ENCODE measurements around the gene RAB3B.
A peak's percentile ranks its signal among the peaks of the same experiment; 100 is the strongest.
"Not testable (repeated sequence)": the region's sequence is repeated elsewhere in the genome, so short reads cannot be mapped to it uniquely, and the experiment has no call there.

RAB3B gene

DNA sequence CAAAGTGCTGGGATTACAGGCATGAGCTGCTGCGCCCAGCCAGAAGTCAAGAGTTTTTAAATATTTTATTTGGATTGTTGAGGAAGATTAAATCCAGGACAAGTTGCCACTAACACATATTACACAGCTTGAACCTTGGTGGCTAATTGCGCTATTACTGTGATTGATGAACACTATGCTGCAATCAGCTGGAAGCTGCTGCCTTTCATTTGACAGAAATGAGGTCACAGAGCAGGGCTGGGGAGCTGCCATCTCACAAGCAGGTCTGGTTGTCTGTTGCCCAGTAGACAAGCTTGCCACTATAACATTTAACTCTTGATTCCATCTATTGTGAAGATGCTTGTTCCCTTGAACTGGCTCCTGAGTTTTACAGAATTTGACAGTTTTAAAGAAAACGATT lies 74.5 kb downstream of the RAB3B start:
- no peak for DNase-seq

DNA sequence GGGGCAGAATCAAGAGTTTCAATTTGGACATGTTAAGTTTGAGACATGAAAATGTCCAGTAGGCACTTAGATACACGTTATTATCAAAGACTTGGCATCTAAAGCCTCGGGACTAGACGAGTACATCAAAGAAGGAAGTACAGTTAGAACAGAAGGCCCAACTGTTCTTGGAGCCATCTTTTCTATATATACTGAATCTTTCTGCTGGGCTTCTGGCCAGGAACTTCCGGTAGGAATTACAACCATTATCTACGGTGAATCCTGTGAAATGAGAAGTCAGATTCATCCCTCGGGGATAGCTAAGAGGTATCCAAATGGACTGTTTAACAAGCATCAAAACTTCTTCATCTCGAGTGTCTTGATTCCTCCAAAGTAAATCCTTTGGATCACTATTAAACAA lies 77.6 kb downstream of the RAB3B start:
- DNase-seq, result no peak

DNA sequence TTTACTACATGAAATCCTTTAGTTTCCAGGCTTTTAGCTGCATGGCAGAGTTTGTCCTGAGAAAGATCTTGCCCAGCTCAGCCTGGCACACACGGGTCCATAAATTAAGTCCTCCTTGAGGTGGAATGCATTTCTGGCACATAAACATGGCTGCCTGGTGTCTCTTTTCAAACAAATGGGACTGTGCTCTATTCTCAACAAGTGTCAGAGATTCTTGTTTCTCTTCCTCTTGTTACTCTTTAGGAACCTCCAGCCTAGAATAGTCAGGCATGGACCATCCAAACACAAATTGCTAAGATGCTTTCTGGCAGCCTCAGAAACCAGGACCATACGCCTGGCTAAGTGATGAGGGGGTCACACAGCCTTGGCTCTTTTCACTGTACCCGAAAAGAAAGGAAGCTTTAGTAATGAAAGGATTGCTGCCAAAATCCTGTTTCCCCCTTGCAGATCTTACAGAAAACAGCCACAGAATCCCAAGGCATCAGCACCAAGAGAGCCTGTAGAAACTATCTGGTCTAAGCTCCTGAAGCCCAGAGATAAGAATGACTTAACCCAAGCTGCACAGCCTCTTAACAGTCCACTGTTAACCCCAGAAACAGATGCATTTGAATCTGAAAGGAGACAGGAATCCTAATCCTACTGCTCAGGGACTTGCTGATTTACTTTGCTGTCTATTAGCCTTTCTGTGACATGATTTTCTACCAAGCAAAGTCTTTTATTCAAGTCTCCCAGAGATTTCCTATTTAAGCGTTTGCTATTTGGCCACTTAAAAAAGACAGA lies 80.1 kb downstream of the RAB3B start:
- DNase-seq, result no peak

DNA sequence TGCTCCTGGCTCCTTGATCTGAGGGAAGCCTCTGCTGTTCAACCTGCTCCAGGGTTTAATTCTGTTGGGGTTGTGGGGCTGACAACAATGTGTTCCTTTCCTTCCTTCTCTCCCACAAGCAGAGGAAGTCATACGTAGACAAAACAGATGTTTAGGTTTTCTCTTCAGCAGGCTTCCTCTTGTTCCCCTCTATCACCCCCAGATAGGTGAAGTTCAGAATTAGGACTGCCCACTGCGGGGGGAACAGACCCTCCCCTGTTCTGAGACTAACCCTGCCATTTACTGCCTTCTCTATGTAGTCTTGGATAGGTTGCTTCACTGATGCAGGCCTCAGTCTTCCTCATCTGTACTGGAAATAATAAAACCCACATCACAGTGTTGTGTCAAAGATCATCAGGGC lies 82.0 kb downstream of the RAB3B start:
- no peak for DNase-seq

DNA sequence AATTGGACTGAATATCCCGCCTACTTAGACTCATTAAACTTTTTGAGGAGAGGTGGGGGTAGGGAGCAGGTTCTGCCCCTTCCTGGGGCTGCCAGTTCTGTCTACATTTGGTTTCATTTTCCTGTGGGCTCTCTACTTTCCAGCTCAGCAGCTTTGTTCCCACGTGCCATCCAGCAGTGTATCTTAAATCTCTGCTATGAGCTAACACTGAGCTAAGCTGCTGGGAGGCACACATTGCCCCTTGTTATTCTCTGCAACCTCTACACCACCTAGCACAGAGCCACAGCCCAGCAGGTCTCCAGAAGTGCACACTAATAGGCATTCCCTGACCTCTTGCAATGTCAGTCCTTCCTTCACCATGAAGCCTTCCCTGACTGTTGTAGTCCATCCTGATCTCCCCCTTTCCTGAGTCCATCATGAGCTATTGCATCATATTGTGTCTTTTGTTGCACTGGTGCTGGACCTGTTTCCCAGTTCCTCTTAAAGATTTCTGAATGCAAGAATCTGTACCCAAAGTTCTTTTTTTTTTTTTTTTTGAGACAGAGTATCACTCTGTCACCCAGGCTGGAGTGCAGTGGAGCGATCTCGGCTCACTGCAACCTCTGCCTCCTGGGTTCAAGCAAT lies 83.3 kb downstream of the RAB3B start:
- DNase-seq, result peak; percentile 8

DNA sequence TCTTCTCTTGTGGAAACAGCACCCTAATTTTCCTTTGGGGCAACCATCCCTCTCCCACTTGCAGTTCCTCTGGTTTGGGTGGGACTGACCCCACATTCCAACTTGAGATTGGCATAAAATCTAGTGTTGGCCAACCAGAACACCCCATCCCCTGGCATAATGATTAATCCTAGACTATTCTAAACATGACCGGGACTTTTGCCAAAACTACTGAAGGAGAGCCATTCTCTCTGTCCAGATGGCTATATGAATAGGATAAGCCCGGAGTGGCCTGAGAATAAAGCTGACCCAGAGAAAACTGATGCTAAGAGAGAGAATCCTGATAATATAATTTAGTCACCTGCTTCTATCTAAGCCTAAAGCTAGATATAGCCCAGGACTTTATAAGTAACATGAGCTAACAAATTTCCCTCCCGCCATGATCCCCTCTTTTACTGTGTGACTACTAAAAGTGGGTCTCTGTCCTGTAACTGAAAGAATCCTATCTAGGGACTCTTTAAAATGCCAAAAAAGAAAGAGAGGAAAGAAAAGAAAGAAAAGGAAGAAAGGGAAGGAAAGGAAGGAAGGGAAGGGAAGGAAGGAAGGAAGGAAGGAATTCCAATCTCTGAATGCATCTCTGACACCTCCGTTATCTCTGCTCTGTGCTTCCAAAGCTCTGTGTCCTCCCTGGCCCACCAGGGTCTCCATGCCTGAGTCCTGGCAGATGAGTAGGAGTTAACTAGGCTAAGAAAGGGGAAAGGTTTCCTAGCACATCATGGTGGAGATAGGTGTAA lies 84.0 kb downstream of the RAB3B start:
- DNase-seq, result no peak

DNA sequence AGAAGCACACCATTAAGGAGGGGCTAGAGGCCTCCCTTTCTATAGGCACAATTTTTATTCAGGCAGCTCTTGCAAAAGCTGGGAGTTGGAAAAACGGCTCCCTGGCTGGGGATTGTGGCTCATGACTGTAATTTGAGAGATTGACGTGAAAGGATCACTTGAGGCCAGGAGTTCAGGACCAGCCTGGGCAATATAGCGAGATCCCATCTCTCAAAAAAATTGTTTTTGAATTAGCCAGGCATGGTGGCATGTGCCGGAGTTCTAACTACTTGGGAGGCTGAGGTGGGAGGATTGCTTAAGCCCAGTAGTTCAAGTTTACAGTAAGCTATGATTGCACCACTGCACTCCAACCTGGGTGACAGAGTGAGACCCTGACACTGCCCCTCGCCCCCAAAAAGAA lies 88.0 kb downstream of the RAB3B start:
- no peak for DNase-seq

DNA sequence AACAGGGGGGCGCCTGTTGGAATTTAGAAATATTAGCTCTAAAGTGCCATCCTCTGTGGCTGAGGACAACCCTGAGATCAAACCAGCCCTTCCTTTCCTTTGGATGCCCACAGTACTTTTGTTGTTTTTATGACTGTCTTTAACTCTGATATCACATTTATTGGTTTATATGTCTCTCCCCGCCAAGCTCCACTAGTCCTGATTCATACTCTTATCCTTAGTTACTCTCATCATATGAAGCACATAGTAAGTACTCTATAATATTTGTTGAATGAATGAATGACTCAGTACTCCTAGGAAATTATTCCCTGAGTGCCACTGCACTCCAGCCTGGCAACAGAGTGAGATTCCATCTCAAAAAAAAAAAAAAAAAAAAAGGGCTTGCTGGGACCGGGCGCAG lies 89.3 kb downstream of the RAB3B start:
- DNase-seq, result no peak

DNA sequence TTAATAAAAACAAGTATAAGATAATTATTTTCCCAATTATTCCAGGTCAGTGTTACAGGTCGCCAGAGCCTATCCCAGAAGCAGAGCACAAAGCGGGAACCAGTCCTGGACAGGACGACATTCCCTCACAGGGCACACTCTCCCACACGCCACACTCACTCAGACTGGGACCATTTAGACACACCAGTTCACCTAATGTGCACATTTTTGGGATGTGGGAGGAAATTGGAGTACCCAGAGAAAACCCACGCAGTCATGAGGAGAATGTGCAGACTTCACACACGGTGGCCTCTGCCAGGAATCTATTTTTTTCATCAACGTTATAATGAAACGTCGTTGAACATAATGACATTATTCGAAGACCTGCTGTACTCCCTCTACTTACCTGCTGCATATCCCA lies 91.5 kb downstream of the RAB3B start:
- DNase-seq, result no peak

DNA sequence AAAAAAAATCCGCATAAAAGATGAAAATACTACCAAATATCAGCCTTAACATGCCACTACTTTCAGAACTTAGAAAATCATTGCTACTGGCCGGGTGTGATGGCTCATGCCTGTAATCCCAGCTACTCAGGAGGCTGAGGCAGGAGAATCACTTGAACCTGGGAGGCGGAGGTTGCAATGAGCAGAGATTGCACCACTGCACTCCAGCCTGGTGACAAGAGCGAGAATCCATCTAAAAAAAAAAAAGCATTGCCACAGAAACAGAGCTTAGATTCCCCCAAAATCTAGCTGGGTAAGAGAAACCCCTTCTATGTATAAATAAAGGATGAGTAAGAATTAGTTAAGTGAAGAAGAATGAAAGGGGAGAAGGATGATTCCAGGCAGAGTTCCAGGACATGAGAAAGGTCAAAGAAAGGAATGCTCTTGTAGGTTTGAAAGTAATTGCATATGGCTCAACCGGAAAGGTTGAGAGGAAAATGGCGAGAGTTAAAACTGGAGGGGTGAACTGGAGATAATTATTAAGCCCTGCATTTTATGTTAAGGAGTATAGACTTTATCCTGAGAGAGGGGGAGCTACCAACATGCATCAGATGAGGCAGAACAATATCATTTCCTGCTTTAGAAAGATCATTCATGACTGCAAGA lies 92.3 kb downstream of the RAB3B start:
- DNase-seq, result no peak

DNA sequence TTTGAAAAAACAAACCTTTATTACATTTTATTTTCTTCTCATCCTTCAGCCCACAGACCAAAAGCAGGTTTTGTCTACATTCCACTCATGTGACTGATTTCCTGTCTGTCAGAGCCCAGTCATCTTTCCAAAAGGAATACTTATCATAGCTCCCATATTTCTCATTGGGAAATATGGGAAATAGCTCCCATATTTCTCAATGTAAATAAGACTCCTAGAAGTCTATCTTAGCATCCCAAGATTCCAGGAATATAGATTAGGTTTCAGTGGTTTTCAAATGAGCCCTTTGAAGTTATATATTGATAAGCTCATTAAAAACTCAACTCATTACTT lies 92.8 kb downstream of the RAB3B start:
- DNase-seq, result no peak

DNA sequence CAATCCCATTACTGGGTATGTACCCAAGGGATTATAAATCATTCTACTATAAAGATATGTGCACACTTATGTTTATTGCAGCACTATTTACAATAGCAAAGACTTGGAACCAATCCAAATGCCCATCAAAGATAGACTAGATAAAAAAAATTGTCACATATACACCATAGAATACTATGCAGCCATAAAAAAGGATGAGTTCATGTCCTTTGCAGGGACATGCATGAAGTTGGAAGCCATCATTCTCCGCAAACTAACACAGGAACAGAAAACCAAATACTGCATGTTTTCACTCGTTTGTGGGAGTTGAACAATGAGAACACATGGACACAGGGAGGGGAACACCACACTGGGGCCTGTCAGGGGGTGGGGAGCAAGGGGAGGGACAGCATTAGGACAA lies 95.8 kb downstream of the RAB3B start:
- not testable (repeated sequence) for DNase-seq

DNA sequence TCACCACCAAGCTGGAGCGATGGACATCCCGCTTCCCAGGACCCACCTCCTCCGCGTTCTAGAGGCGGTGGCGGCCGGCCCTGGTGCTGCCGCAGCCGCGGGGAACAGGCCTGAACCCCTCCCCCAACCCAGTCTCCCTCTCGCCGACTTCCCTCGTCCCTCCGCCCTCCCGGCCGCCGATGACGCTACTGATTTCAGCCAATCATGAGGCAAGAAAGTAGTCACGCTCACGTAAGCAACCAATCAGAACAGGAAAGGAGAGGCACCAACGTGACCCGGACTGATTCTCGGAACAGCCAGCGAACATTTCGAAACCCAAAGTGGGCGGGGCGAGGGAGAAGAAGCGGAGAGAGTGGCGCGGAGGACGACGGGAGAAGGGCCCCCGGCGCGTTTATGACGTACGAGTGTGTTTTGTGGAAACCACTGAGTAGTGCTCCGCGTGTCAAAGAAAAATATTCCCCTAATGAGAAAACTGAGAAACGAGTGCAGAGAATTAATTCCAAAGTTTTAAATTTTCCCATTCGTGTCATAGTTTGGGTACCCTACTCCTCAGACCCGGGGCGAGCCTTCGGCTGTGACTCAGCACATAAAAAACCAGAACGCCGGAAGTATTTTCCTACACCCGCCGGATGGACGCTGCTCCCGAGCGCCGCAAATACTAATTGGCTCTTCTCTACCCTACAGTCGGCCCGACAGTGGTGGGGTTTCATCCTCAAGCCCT lies 111.7 kb downstream of the RAB3B start, which contains the start of gene NRDC:
TSS of gene NRDC (minus strand) at position 112 of the 721 bp plus-strand sequence. CDS start 112 bp downstream, outside the sequence.
- peak; percentile 100 for DNase-seq

DNA sequence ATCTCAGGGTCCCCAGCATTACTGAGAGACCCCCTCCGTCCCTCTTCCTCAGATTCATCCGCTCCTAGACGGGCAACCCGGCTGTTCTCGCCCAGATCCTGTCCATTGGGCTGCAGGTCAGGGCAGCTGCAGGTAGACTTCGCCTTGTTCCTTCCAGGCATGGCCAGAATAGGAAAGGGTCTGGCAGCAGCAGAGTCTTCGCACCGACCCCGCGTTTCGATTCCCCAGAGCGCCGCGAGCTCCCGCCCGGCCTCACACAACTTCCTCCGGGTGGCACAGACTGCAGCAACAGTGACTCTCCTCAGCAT lies 112.2 kb downstream of the RAB3B start:
- peak; percentile 77 for DNase-seq

DNA sequence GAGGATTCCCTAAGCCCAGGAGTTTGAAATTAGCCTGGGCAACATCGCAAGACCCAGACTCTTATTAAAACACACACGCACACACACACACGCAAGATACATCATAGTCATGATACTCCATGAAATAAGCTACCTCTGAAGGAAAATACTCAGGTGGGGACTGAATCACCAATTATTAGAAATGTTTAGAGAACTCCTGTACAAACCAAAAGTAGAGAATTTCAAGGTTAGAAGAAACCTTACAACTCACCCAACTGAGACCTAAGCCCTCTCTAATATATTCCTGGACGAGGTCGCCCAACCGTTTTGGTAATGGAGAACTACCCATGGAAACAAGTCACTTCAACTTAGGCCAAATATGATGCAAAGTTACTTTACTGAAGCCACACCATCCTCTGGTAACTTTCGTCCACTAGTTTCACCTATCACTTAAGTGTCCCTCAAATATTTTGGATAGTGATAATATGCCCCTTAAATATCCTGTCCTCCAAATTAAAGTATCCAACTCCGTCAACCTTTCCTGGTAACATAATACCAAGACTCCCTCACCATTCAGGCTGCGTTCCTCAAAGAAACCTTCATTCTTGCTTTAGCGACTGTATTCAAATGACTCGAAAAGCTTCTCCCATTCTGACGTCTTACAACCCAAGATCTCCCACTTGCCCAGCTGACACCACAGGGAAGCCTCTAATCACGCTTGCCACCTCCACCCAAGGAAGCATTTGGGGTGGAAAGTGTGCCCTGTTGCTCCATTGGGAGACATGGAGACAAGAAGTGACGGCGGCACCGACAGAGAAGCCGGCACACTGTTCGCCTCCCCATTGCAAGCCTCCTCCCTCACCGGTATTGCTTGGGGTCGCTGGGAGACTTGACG lies 112.8 kb downstream of the RAB3B start:
- no peak for DNase-seq

DNA sequence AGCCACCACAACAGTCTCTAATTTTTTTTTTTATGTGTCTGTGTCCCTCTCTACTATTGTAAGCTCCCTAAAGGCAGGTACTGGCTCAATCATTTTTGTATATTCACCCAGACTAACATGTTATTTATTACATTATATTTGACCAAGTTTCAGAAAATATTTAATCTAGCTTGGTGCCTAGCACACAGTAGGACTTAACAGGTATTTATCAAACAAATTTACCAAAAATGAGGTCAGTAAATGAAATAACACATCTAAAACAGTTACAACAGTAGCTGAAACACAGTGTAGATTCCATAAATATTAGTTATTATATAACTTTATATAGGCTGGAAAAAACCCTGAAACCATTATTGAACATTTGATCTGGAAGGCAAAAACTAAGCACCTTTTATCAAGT lies 114.7 kb downstream of the RAB3B start:
- DNase-seq, result no peak

DNA sequence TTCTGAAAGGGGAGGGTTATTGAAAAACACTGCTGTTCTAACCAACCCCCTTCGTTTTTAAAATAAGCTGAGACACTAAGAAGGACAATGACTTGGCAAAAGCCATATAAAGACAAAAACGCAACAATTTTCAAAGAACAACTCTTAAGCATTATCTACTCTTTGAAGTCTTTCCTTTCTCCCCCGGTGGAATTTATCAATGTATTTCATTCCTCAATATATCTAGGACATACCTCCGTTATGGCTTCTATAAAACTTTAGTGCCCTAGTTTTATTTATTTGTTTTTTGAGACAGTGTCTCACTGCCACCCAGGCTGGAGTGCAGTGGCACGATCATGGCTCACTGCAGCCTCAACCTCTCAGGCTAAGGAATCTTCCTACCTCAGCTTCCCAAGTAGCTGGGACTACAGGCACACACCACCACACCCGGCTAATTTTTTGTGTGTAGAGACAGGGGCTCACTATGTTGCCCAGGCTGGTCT lies 115.2 kb downstream of the RAB3B start:
- no peak for DNase-seq

DNA sequence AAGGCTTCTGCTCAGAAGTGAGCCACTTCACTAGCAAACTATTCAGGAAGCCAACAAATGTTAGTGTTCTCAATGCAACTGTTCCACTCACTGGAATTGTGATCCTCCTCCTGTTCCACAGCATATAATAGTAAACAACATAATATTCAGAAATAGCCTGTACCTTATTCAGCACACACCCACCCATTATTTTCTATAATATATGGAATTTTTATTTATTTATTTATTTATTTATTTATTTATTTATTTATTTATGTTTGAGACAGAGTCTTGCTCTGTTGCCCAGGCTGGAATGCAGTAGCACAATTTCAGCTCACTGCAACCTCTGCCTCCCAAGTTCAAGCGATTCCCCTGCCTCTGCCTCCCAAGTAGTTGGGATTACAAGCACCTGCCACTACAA lies 117.2 kb downstream of the RAB3B start:
- not testable (repeated sequence) for DNase-seq

DNA sequence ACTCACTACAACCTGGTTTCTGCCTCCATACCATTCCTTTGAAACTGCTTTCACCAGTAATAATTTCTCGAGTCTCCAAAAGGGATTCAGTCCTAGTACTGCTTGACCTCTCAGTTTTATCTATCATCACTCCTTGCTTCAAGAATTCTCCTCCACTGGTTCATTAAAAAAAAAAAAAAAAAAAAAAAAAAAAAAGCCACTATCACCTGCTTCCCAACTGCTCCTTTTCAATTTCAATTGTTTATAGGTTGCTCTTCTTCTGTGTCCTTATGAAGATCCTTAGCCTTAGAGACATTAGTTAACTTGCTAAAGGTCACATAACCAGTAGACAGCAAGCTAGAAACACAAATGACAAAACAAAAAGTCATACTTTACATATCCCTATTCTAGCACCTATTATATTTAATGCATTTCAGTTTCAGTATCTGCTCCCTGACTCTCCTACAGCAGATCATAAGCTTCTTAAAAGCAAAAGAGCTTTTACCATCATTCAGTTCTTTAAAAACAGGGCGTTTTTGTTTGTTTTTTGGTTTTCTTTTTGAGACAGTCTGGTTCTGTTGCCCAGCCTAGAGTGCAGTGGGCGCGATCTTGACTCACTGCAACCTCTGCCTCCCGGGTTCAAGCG lies 119.0 kb downstream of the RAB3B start:
- no peak for DNase-seq

DNA sequence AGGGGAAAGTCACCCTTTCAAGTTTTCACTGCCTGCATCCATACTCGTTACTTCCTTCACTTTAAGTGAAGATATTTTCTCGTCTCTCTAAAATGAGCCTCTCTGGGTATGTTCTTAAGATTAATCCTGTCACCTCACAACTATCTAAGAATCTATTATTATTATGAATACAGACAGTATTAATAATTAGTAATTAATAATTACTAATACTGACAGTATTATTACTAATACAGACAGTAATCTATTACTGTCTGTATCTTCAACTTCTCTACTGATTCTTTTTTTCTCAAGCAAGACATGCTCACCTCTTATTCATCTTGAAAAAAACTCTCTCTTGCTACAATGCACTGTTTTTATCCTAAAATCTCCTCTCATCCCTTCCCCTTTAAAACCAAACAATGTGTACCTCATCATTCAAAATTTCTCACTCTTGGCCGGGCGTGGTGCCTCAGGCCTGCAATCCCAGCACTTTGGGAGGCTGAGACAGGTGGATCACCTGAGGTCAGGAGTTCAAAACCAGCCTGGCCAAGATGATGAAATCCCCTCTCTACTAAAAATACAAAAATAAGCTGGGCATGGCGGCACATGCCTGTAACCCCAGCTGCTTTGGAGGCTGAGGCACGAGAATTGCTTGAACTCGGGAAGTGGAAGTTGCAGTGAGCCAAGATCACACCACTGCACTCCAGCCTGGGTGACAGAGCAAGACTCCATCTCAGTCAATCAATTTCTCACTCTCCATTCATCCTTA lies 119.7 kb downstream of the RAB3B start:
- no peak for DNase-seq

Data from NCI-H2029 (cell line).